HG03439 (cell line): ENCODE measurements around the gene DGKQ.

Experiments
- ATAC-seq: cut with Tn5 transposase; IDR thresholded peaks from one replicate; pipeline ENCODE4 v1.9.1; 2021; ENCODE audit warnings: mild to moderate bottlenecking, moderate library complexity; ENCODE audit not compliant: unreplicated experiment

DGKQ gene

DNA sequence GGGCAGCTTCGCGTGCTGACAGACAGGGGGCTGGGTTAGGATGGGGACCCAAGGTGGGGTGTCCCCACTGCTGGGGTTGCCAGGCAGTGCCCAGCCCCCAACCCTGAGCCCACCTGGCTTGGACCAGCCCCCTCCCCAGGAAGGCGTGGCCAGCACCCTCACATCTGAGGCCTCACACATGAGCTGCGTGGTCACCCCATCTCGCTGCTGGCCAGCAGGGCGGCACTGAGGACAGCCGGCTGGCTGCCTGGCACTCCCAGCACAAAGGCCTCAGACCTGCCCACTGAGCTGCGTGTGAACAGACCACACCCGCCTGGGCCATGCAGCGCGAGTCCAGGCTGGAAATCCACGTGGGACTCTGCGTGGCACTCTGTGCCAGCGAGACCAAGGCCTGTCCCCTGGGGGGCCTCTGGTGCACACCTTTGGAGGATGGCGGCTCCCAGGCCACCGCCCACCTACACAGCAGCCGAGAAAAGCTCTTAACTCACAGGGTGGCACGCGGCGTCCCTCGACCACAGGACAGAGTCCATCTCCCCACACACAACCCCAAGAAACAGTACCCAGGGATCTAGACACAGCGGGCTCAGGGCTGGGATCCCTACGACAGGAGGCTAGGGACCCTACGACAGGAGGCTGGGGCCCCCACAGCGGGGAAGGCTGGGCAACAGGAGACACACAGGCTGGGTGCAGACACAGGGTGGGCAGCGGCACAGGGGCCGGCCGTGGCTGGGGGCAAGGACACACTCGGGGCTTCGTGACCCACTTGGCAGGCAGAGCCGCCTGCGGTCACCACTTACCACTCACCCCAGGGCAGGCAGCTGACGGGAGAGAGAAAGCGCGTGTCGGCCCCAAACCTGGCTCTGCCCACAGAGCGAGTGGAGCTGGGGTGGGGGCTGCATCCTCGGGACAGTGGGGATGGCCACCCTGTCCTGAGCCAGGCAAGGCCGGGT is 9.8 kb downstream of the DGKQ start:
- ATAC-seq = no peak

DNA sequence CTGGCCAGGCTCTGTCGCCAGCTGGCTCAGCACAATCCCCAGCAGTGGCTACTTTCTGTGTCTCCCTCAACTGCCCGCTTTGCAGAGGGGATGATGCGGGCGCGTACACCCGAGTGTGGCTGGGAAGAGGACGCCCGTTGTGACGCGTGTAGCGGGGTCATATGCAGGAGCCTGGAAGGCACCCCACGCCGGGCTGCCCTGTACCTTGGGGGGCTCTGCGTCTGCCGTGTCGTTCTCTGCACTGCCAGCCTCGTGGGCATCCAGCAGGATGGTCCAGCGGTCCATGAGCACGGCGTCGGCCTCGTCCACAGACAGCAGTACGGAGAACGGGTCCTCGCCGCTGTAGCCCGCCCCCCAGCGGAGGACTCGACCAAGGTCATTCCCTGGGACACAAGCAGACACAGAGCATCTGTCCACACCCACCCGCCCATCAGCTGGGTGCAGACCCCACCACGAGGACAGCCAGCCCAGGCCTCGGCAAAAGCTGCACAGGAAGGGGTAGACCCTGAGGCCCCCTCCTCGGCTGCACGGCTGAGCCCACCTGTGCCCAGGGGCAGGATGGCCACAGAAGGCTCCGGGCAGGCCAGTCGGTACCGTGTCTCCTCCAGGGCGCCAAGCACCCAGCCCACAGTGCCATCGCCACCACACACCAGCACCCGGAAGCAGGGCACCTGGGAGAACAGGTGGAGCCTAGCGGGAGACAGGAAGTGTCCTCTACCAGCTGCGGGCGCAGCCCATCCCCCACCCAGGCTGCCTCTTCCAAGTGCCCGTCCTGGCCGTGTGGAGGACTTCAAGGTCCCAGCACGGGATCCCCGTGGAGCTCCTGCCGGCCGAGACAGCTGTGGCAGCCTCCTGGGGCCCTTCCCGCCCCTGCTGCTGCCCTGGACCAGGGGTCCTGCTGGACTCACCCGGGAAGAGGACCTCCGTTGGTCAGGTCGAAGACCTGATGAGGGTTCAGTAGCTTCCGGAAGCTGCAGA is 10.8 kb downstream of the DGKQ start:
- no peak for ATAC-seq

DNA sequence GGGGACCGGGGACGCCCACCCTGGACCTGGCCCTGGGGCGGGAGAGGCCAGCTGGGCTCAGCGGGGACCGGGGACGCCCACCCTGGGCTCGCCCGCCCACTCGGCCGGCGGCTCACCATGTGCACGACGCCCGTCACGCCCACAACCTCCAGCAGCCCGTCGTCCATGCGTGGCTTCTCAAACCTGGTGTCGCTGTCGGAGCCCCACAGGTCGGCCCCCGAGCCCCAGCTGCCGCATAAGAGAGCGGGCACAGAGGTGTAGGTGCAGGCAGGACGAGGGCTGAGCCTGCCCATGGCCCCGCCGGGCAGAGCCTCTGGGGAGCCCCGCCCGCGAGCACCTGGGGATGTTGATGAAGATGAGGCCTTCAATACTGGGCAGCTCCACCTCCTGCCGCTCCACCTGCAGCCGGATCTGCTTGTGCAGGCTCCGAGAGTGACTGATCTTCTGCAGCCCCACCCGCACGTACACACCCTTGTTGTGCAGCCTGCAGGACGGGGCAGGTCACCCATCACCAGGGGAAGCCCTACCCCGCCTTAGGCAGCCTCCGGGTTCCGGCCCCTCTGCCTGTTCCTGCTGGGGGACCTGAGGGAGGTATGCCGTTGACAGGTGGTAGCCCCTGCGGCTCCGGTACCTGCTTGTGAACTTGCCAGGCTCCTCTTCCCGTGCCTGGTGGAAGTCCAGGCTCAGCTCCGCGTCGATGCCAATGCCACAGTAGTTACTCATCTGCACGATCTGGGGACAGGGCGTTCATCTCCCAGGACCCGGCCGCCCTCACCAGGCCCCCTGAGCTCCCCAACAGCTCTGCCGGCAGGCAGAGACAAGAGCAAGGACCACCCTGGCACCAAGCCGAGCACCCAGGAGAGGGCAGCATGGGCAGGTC is 11.8 kb downstream of the DGKQ start:
- ATAC-seq = no peak

DNA sequence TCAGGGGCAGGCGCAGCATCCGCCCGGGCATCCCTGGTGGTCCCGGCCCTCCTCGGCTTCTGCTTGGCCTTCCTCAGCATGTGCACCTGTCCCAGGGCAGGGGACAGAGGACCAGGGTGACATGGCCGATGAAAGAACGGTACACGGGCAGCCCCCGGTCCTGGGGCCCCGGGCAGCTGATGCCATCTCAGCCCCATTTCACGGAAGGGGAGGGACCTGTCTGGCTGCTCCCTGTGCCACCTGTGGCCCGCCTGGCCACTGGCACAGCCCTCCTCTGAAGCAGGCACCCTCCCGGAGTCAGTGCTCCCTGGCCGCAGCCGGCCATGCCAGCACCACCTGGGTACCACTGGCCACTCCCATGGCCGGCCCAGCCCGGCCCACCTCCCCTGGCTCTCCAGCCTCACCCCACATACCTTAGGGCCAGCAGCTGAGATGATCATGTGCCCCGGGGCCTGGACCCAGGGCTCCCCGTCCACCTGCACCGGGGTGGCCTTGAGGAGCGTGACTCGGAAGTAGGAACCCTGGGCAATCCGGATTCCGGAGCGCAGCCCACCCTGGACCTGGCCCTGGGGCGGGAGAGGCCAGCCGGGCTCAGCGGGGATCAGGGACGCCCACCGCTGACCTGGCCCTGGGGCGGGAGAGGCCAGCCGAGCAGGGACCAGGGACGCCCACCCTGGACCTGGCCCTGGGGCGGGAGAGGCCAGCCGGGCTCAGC is 12.6 kb downstream of the DGKQ start:
- no peak for ATAC-seq

DNA sequence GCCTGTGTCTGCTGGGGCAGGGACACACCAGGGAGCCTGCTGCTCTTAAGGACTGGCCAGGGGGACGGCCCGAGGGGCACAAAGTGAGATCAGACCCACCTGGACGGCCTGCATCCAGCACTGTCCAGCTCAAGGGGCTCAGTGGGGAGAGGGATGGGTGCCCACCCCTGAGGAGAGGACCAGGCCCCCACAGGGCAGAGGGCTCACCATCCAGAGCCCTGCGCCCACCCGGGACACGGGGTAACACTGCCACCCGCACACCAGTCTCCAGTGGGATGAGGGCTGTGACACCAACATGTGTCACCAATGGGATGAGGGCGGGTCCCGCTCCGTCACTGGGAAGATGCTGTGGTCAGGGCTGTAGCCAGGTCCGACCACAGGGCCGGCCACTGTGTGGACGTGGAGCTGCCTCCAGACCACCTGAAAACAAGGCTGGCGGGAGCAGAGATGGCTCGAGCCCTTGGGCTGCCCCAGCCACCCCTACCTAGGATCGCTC is 13.2 kb downstream of the DGKQ start:
- ATAC-seq = no peak

DNA sequence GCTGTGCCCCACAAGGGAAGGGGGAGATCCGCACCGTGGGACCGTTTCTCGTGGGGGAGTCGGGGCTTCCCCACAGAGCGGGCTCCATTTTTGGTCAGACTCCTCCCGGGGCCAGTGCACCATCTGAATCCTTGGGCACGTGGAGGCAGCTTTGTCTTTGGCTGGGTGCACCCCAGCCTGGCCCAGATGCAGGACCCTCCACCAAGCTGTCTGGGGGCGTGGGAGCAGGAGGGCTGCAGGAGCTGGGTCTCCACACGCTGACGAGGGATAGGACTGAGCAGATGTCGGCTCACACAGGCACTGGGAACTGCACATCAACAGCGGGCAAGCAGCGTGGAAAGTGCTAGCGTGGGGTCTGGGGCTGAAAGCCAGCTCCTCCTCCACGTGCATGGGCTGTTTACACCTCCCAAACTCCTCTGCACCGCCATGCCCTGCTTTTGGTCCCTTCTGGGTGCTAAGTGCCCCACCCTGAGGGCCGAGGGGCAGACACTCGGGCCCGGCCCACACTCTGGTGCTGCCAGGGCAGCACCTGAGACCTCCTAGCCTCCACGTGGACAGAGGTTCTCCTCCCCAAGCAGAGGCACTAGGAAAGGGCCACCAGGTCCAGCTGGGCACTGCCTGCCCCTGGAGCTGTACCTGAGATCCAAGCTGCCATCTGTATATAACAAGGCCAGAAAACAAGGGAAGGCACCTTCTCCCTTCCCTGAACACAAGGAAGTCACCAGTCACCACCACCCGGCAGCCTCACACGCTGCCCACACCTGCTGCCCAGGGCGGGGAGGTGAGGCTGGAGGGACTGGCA is 13.8 kb downstream of the DGKQ start:
- ATAC-seq = no peak

DNA sequence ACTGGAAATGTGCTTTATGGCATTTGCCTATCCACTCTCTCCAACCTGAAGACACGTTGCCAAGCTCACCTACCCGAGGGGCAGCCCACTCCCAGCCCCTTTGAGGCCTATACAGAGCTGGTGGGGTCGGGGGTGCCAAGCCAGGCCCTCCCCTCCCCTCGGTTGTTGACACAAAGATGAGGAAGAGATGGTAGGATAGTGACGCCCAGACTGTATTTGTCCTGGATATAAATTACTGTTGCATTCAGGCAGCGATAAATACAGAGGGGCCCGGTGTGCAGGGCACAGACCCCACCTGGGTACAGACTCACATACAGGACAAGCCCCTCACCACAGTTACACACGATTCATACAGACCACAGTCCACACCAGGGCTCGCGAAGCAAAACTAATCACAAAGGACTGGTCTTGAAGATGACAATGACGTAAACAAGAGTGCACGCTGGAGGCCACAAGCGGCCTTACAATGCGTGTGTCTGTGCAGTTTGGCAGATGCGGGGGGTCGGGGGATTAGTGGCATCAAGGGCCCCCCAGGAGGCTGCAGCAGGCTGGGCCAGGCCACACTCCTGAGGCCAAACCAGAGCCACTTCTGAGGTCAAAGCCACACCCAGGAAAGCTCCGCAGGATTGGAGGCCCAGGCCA is 14.6 kb downstream of the DGKQ start:
- ATAC-seq = no peak

DNA sequence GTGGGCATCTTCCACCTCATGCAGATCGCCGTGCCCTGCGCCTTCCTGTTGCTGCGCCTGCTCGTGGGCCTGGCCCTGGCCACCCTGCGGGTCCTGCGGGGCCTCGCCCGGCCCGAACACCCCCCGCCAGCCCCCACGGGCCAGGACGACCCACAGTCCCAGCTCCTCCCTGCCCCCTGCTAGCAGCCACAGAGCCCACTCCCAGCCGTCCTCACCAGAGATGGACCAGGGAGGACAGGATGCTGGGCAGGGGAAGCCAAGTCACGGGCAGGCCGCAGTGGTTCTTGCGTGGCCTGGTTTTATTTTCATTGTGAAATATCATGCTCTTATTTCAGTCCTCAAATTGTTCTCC is 15.1 kb downstream of the DGKQ start:
- no peak for ATAC-seq

DNA sequence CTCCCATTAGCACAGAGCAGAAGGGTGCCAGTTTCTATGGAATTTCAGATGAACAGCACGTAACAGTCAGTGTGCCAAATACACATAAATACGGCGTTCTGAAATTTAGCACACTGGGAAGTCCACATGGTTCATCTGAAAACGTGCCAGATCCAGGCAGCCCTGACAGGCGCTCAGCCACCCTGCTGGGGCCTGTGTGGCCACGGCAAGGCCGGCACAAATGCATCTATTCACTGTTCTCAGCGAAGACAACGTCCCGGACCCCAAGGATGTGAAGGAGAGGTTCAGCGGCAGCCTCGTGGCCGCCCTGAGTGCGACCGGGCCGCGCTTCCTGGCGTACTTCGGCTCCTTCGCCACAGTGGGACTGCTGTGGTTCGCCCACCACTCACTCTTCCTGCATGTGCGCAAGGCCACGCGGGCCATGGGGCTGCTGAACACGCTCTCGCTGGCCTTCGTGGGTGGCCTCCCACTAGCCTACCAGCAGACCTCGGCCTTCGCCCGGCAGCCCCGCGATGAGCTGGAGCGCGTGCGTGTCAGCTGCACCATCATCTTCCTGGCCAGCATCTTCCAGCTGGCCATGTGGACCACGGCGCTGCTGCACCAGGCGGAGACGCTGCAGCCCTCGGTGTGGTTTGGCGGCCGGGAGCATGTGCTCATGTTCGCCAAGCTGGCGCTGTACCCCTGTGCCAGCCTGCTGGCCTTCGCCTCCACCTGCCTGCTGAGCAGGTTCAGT is 15.6 kb downstream of the DGKQ start:
- no peak for ATAC-seq

DNA sequence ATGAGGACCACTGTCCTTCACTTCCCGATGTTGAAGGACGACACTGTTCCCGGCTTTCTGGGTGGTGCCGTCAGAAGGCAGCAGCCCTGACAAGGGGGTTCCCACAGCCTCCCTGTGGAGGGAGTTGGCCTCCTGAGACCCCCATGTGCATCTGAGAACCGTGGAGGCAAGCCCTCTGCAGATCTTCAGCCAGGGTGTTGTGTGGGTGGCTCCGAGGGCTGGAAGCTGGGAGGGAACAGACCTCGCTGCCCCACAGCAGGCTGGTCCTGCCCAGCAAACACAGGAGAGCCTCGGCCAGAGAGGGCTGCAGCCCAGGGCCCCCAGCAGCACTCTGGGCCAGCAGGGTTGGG is 16.2 kb downstream of the DGKQ start:
- no peak for ATAC-seq

DNA sequence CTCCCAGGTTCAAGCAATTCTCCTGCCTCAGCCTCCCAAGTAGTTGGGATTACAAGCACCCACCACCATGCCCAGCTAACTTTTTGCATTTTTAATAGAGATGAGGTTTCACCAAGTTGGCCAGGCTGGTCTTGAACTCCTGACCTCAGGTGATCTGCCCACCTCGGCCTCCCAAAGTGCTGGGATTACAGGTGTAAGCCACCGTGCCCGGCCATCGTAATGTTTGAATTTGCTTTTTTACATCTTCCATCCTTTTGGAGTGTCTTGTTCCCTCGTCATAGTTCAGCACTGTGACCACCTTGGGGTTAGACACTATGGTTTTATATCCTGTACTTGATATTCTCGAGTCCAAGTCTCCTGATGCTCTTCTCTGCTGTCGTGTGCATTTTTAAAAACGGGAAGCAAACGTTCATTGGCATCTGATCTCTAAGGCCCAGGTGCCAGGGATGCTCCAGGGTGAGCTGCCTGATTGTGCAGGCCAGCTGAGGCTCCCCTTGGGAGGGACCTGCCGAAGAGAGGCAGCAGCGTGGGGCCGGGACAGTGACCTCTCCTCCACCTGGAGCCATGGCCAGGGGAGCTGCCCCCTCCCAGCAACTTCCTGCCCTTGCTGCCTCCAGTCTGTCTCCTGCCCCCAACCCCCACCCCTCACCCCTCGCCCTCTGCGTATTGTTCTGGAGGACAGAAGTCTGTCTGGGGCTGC is 16.7 kb downstream of the DGKQ start:
- no peak for ATAC-seq

DNA sequence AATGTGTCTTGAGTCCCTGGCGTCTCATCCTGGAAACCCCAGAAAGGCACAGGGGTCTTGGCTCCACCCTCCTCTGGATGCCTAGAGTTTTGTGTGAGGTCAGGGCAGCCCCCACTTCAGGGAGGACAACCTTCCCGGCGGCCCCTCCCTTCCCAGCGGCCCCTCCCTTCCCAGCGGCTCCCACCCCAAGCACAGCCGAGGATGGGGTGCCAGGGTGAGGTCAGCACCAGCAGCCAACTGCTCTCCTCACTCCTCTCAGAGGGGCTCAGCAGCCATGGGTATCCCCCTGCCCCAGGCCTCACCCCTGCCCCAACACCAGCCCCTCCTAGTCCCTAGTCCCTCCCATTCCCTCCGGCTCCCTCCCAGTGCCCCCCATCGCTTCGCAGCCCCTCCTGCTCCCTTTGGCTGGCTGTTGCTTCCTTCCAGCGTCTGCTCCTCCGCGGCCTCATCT is 17.4 kb downstream of the DGKQ start:
- ATAC-seq = no peak

DNA sequence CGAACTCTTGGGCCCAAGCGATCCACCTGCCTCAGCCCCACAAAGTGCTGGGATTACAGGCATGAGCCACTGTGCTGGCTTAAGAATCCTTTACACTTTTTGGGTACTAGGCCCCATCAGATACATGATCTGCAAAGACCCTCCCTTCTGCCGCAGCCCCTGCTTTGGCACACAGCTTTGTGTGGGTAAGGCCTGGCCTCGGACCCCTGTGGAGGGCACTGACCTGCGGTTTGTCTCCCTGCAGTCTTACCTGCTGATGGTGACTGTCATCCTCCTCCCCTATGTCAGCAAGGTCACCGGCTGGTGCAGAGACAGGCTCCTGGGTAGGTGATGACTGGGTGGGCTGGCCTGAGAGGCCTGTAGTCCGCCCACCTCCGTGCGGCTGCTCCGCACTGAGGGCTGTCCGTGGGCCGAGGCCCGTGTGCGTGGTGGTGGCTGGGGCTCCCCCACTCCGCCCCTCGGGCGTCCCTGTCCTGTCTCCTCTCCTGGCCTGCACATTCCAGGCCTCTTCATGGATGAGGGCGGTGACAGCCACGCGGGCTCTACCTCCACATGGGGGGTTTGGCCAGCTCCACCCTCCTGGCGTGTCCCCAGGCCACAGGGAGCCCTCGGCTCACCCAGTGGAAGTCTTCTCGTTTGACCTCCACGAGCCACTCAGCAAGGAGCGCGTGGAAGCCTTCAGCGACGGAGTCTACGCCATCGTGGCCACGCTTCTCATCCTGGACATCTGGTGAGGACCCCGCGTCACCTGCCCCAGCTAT is 18.0 kb downstream of the DGKQ start:
- ATAC-seq = no peak

DNA sequence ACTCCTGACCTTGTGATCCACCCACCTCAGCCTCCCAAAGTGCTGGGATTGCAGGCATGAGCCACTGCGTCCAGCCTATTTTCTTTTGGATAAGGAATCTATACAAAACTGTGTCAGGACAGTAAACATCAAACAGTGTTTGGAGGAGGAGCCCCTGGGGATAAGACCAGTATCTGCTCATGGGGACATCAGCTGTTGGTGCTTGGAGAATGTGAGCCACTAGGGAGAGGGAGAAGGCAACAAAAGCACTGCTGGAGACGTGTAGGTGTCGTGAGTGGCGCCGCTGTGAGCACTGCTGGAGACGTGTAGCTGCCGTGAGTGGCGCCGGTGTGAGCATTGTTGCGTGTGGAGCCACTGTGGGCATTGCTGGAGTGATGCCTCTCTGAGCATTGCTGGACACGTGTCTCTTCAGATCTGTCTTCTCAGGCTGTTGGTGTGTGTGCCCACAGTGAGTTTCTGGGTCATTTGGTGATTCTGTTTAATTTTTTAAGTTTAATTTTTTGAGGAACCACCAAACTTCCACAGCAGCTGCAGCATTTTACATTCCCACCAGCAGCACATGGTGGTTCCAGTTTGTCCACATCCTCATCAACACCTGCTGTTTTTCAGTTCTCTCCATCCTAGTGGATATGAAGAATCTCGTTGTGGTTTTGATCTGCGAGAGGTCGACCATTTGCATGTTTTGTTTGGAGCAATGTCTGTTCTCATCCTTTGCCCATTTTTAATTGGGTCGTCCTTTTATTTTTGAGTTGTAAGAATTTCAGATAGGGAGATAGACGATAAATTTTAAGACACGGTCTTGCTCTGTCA is 19.0 kb downstream of the DGKQ start:
- ATAC-seq = no peak

DNA sequence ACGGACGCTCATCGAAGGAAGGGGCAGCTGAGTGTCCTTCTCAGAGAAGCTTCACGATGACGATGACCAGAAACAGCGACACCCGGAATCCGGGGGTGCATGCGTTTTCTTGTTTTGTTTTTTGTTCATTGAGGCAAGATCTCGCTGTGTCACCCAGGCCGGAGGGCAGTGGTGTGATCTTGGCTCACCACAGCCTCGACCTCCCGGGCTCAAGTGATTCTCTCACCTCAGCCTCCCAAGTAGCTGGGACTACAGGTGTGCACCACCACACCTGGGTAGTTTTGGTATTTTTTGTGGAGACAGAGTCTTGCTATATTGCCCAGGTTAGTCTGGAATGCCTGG is 19.8 kb downstream of the DGKQ start:
- no peak for ATAC-seq
